Natural killer cell (primary cell): ENCODE measurements around the gene ALDH3B2. TPM values are rescaled to one million over a fixed set of nuclear protein-coding genes. Genes with fewer than 3 reads are reported as not detected.

Experiments used
- ATAC-seq, 3 donors: fragments of 150-1000 bp in 2 of 3; fragments of 200-7000 bp in 1 of 3; cut with Tn5 transposase; 1 replicate in 1 of 3; 2 replicates in 2 of 3; pipeline ENCODE4 v1.10.0; 2021; ENCODE audit warnings: mild to moderate bottlenecking in 2 of 3, moderate library complexity in 2 of 3
- DNase-seq, 2 donors: peaks; one replicate each; pipeline versions ENCODE4 v3.0.0 to v3.0.0-alpha.2; 2013 to 2021; ENCODE audit warnings: mixed read lengths in 1 of 2
- H3K27ac ChIP-seq: one replicate; pipeline ENCODE4 v1.5.1; 2013; ENCODE audit warnings: mild to moderate bottlenecking, low read length
- H3K27me3 ChIP-seq: one replicate; pipeline ENCODE4 v1.6.1; 2013; ENCODE audit warnings: low read length; ENCODE audit not compliant: control insufficient read depth, insufficient read depth
- H3K36me3 ChIP-seq: one replicate; pipeline ENCODE4 v1.6.1; 2013; ENCODE audit warnings: low read length; ENCODE audit not compliant: control insufficient read depth, insufficient read depth
- H3K4me1 ChIP-seq: one replicate; pipeline ENCODE4 v1.6.1; 2013; ENCODE audit warnings: low read length; ENCODE audit not compliant: control insufficient read depth, insufficient read depth
- H3K4me3 ChIP-seq: one replicate; pipeline ENCODE4 v1.5.1; 2013; ENCODE audit warnings: low read length
- H3K9me3 ChIP-seq: one replicate; pipeline ENCODE4 v1.6.1; 2013; ENCODE audit warnings: low read length; ENCODE audit not compliant: control insufficient read depth, insufficient read depth
- H3K27ac Mint-ChIP-seq, 2 donors: one replicate each; pipeline ENCODE4 v1.8.0; 2022; ENCODE audit warnings: mild to moderate bottlenecking in 2 of 2, mixed read lengths in 2 of 2, moderate library complexity in 1 of 2
- H3K27me3 Mint-ChIP-seq, 2 donors: one replicate each; pipeline ENCODE4 v1.8.0; 2022; ENCODE audit warnings: low read depth in 2 of 2, mixed read lengths in 2 of 2
- H3K36me3 Mint-ChIP-seq: one replicate; pipeline ENCODE4 v1.8.0; 2022; ENCODE audit warnings: mixed read lengths
- H3K4me1 Mint-ChIP-seq, 2 donors: one replicate each; pipeline ENCODE4 v1.8.0; 2022; ENCODE audit warnings: mixed read lengths in 2 of 2
- H3K4me3 Mint-ChIP-seq: one replicate; pipeline ENCODE4 v1.8.0; 2022; ENCODE audit warnings: mild to moderate bottlenecking, moderate library complexity, mixed read lengths
- H3K9me3 Mint-ChIP-seq, 2 donors: one replicate each; pipeline ENCODE4 v1.8.0; 2022; ENCODE audit warnings: mixed read lengths in 2 of 2
- WGBS: methylation state at CpG from one replicate; pipeline ENCODE4 v1.1.7; 2013; ENCODE audit warnings: missing lambda C conversion rate; ENCODE audit not compliant: insufficient coverage; 5-methylcytosine and 5-hydroxymethylcytosine counted together
- intact Hi-C: fragments of 100-400 bp; cut with micrococcal nuclease; formaldehyde crosslinking; loops from one replicate; pipeline ENCODE4 v1.14.2; 2022
- total RNA-seq, 4 donors: library from RNA; stranded (reverse); fragments of 120-200 nt in 1 of 4; gene quantifications; one replicate each; pipeline versions ENCODE4 v1.2.3 to v1.2.4, GENCODE V29; 2013 to 2022
- TF ChIP-seq, protein P1 (sequence below): fragments of 200-600 bp; IDR thresholded peaks from one replicate; pipeline ENCODE4 v1.8.0; 2022; ENCODE audit warnings: antibody characterized with exemption

Gene ALDH3B2
- total RNA-seq, 3 donors from 2014 or later (not counting 1 experiment from before 2014, with no cell fraction given): not detected

DNA sequence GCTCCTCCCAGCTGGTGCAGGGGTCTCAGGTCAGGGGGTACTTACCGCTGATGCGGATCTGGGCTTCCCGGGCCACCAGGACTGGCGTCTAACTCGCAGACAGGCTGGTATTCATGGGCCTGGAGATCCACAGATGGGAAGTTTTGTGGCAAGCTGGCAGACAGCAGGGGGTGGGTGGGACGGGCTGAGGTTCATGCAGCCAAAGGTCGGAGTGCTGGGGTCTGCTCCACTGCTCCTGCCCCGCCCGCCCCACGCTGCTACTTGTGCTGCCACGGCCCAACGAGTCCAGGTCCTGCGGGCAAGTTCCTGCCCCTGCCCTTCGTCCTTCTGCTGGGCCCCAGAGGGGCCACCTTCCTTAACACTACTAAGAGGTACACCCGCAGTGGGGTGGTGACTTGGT is 27.0 kb downstream of the ALDH3B2 start:
- Histone ChIP-seq H3K9me3 (peaks cover 3% of the 10 kb centered on the region), H3K4me1 (peaks cover 57% of the 10 kb centered on the region), H3K4me3 (no peak overlapping the region), H3K36me3 (no peaks in the 10 kb centered on the region), H3K27ac (no peak overlapping the region), H3K27me3 (no peaks in the 10 kb centered on the region)
- peaks cover 26 to 39% of the 10 kb centered on the region in 2 donors for H3K4me1 Mint-ChIP-seq
- peak overlapping the region; percentile 61 for H3K4me3 Mint-ChIP-seq
- H3K9me3 Mint-ChIP-seq: no peaks in the 10 kb centered on the region
- TF ChIP-seq, protein P1, sequence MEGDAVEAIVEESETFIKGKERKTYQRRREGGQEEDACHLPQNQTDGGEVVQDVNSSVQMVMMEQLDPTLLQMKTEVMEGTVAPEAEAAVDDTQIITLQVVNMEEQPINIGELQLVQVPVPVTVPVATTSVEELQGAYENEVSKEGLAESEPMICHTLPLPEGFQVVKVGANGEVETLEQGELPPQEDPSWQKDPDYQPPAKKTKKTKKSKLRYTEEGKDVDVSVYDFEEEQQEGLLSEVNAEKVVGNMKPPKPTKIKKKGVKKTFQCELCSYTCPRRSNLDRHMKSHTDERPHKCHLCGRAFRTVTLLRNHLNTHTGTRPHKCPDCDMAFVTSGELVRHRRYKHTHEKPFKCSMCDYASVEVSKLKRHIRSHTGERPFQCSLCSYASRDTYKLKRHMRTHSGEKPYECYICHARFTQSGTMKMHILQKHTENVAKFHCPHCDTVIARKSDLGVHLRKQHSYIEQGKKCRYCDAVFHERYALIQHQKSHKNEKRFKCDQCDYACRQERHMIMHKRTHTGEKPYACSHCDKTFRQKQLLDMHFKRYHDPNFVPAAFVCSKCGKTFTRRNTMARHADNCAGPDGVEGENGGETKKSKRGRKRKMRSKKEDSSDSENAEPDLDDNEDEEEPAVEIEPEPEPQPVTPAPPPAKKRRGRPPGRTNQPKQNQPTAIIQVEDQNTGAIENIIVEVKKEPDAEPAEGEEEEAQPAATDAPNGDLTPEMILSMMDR: no peak
- intact Hi-C loops: no loop called here
- H3K36me3 Mint-ChIP-seq: no peaks in the 10 kb centered on the region
- DNase-seq: no peak
- H3K27ac Mint-ChIP-seq: peak overlapping the region in 1 of 2 donors; percentile 49
- WGBS: 39% methylated on average over 14 of the region's 15 CpGs
- no peak for ATAC-seq
- H3K27me3 Mint-ChIP-seq: no peaks in the 10 kb centered on the region

DNA sequence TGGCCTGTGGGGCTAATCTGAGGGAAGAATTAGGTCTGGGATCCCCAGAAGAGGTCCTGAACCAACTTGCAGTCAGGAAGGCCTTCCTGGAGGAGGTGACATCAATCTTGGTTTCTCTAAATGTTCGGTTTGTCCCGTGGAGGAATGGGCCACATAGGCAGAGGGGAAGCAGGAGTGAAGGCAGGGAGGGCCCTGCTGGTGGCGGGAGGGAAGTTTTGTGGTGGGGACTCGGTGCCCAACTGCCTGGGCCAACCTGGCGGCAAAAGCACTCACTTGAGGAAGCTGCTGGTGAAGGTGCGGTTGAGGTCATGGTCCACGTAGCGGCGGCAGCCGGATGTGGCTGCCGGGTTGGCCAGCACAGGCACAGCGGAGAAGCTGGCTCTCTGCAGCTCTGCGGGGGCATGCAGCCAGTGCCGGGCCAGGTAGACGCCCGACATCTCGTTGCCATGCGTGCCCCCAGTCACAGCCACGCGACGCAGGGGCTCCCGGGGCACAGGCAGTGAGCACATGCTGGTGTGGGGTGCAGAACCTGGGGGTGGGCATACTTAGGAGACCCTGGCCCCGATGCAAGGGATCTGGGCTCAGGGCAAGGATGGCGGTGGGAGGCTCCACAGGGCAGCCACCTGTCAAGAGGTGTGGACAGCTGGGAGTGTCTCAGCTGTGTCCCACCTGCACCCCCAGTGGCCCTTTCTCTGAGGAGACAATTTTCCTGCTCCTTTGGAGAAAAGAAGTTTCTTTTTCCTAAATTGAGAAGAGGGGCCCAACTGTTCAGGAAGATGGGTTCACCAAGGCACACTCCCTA is 27.7 kb downstream of the ALDH3B2 start:
- H3K27ac Mint-ChIP-seq: peak overlapping the region in 1 of 2 donors; percentile 64
- peaks cover 26 to 39% of the 10 kb centered on the region in 2 donors for H3K4me1 Mint-ChIP-seq
- H3K4me1 ChIP-seq: peaks cover 57% of the 10 kb centered on the region

GRCh38 chr11:67645521-67646461 is 28.6 kb downstream of the ALDH3B2 start:
- TF ChIP-seq, protein P1: no peak
- 87% methylated on average over 22 of the region's 24 CpGs for WGBS
- H3K36me3 Mint-ChIP-seq: no peaks in the 10 kb centered on the region
- peak overlapping the region in 1 of 2 donors; percentile 64 for H3K27ac Mint-ChIP-seq
- Histone ChIP-seq H3K4me1 (peaks cover 57% of the 10 kb centered on the region), H3K27me3 (no peaks in the 10 kb centered on the region), H3K36me3 (no peaks in the 10 kb centered on the region), H3K27ac (no peak overlapping the region), H3K4me3 (no peak overlapping the region), H3K9me3 (peaks cover 3% of the 10 kb centered on the region)
- peak overlapping the region; percentile 61 for H3K4me3 Mint-ChIP-seq
- ATAC-seq: no peak
- no peaks in the 10 kb centered on the region for H3K27me3 Mint-ChIP-seq
- intact Hi-C loops: no loop called here
- peaks cover 22 to 37% of the 10 kb centered on the region in 2 donors for H3K4me1 Mint-ChIP-seq
- no peak for DNase-seq
- no peaks in the 10 kb centered on the region for H3K9me3 Mint-ChIP-seq

More for the DNA sequence above, 27.7 kb downstream of the ALDH3B2 start:
- Mint-ChIP-seq H3K27me3 (no peaks in the 10 kb centered on the region), H3K9me3 (no peaks in the 10 kb centered on the region), H3K36me3 (no peaks in the 10 kb centered on the region), H3K4me3 (peak overlapping the region; percentile 61)
- peaks cover 3% of the 10 kb centered on the region for H3K9me3 ChIP-seq
- DNase-seq (peak in 1 of 2 donors; percentile 60), ATAC-seq (peak in 2 of 3 donors; percentile 19 to 61)
- no peak overlapping the region for H3K4me3 ChIP-seq
- H3K27ac ChIP-seq: no peak overlapping the region
- TF ChIP-seq, protein P1: no peak
- no peaks in the 10 kb centered on the region for H3K27me3 ChIP-seq
- intact Hi-C loops: no loop called here
- H3K36me3 ChIP-seq: no peaks in the 10 kb centered on the region
- 2% methylated on average over 24 of the region's 24 CpGs for WGBS
